ENCODE data around the gene TDRD10.

Gene TDRD10

GRCh38 chr1:154556422-154556821, 54.4 kb downstream of the TDRD10 start:
- DNase-seq = no peak

DNA sequence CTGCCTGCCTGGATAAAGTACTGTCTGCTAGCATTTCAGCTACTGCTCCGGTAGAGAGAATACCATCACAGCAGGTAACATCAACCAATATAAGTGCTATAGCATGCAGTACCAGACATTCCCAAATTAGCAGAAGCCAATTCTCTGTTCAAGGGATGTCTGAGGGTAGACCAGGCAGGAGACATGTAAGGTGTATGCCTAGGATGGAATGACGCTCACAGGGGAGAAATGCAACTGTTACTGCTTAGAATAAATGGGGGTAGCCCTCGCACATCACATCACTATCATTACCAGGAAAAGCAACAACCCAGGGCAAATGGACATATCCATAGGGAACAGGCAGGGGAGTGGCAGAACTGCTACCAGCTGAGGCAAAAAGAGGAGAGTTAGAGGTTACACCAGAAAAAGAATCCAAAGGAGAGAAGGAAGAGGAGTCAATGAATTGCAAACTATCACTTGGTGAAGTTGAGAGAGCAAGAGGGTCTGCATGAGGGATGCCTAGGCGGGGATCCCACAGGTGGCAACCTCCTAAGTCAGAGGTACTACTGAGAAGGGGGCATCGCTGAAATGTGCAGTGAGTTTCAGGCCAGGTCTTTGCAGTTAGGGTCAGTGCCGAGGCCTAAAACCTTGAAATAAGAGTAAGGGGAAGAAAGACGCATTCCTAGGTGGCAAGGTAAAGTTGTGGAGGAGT, 55.4 kb downstream of the TDRD10 start:
- DNase-seq = no peak

GRCh38 chr1:154557939-154558719, 56.1 kb downstream of the TDRD10 start, which contains the start of gene UBE2Q1:
Gene UBE2Q1 (minus strand): TSS chr1:154558662. CDS start chr1:154558553, 109 bp downstream.
- peak; percentile 56 for DNase-seq

GRCh38 chr1:154558720-154559465, 56.9 kb downstream of the TDRD10 start:
- DNase-seq = peak; percentile 99

DNA sequence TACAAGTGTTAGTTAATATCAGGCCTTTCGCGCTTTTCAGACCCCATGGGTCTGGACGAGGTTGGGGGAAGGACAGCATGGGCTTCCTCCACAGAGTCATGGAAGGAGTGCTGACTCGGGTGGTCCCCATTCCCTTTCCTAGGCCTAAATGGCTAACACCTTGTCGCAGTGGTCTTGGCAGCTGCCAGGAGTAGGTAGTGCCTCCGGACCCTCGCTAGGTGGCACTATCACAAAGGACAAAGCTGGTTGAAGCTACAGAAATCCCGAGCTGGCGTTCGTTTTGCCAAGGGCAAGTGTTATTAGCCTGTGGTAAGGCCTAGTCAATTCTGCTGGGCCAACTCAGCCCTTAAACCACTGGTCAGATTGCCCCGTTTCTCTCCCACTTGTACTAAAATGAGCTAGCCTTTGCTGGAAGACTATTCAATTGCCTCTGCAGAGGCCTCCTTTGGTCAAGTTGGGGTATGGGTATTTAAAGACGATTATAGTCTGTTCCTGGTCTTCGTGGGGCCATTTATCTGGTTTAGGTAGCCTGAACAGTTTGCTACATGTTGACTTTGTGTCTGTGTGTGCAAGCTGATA, 57.5 kb downstream of the TDRD10 start:
- peak; percentile 93 for DNase-seq

GRCh38 chr1:154565876-154566275, 63.9 kb downstream of the TDRD10 start:
- no peak for DNase-seq

DNA sequence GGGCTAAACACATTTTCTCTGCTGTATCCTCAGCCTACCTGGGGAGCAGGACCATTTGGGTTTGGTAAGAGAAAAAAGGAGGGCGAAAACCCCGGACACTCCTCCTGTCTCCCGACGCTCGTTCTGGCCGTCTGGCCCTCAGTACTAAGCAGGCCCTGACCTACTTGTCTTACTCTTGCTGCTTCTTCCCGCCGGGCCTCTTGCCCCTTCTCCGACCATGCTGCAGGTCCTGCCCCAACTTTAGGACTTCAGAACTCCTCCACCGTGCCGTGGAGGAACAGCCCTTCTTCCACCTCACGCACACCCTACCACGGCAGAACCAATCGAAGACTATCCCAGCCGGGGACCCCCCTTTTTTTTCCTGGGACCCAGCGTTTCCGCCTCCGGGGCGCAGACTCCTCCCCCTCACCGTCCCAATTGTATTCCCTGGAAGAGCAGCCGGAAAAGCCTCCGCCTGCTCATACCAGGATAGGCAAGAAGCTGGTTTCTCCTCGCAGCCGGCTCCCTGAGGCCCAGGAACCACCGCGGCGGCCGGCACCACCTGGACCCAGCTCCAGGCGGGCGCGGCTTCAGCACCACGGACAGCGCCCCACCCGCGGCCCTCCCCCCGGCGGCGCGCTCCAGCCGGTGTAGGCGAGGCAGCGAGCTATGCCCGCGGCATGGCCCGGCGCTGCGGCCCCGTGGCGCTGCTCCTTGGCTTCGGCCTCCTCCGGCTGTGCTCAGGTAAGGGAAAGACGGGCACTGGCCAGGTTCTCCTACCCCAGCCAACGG, 65.6 kb downstream of the TDRD10 start, which contains the start of gene CHRNB2:
Gene CHRNB2 (plus strand): TSS at position 393 of the 771 bp plus-strand sequence. CDS start 267 bp downstream, at position 660.
- DNase-seq = peak; percentile 86

- DNase-seq = no peak
Measured at GRCh38 chr1:154568157-154568815, 66.3 kb downstream of the TDRD10 start.

GRCh38 chr1:154571244-154571963, 69.4 kb downstream of the TDRD10 start:
- DNase-seq = no peak

DNA sequence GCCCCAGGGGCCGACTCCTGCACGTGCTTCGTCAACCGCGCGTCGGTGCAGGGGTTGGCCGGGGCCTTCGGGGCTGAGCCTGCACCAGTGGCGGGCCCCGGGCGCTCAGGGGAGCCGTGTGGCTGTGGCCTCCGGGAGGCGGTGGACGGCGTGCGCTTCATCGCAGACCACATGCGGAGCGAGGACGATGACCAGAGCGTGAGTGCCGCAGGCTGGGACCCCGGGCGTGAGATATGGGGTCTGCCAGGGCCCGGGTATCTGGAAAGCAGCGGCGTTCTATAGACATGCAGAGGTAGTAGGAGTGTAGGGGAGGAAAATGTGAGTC, 69.9 kb downstream of the TDRD10 start:
- no peak for DNase-seq

GRCh38 chr1:154572468-154573167, 70.6 kb downstream of the TDRD10 start:
- no peak for DNase-seq

- DNase-seq = no peak
Measured at GRCh38 chr1:154573168-154573510, 71.1 kb downstream of the TDRD10 start.

DNA sequence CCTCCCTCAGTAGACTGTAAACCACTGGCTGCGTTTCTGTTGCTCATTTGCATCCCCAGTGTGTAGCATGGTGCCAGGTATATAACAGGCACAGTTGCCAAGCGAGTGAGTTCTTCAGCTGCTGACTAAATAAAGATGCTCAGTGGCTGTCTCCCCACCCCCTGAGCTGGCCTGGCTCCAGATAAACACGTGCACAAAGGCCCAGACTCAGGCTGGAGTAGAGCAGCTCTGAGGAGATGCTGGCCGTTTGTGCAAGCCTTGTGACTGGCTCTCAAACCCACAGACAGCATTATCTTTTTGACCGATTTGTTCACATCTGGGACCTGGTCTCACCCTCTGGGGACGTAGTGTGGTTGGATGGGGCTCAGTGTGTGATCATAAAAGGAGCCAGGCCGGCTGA, 72.7 kb downstream of the TDRD10 start:
- DNase-seq = no peak

GRCh38 chr1:154575147-154575927, 73.3 kb downstream of the TDRD10 start:
- DNase-seq = no peak

- DNase-seq = no peak
Measured at GRCh38 chr1:154575951-154576566, 74.0 kb downstream of the TDRD10 start.

DNA sequence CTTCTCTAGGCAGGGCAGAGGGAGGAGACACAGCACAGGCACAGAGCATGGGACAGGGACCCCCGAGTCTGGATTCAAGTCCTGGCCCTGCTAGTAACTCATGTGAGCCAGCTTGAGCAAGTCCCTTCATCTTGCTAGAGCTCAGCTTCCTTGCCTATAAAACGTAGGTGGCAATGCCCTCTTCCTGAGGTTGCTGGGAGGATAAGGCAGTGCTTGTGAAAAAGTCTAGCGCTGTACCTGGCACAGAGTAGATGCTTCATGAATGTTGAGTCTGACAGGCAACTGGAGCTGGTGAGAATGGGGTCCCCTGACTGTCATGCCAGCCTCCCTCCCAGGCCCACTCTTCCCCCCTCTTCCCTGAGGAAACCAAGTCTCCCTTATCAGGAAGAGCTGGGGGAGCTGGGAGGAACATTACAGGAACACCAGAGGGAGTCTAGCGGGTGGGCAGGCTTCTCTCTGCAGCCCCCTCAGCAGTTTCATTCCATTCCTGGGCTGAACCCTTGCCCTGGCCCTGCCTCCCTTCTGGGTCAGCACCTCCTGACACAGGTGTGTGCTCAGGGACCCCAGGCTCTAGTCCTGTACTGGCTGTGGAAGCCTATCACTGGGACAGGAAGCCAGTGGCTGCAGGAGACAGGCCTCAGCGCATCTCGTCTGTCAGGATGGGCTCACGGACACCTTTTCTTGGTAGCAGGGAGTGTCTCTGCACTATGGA, 75.5 kb downstream of the TDRD10 start:
- DNase-seq = no peak

- no peak for DNase-seq
Measured at GRCh38 chr1:154578058-154578418, 76.0 kb downstream of the TDRD10 start.

DNA sequence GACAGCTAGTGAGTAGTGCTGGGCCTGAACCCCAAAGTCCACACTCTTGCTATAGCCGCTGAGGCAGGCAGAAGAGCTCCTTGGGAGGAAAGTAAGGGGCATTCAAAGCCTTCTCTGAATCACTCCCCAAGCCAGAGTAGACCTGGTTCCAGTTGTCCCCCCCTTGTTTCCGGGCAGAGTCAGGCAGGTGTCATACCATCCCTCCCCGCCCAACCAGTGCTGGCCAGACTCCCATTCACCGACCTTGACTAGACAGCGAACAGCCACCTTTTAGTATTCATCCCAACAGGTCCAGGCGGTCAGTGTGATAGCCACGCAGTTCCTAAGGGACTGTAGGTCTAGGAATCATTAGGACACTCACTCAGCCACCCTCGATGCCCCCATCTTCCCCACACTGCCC, 77.4 kb downstream of the TDRD10 start:
- DNase-seq = no peak

GRCh38 chr1:154581766-154582165, 79.7 kb downstream of the TDRD10 start:
- DNase-seq = no peak
